Stimulated activated CD8-positive, alpha-beta memory T cell treated with anti-CD3 and anti-CD28 coated beads, Interleukin-15, amount 100 ng/mL, for 24 hours (primary cell): Measurements from ENCODE around the gene GZF1.

Experiments
- DNase-seq: peaks from one replicate; pipeline ENCODE4 v3.0.0-alpha.2; 2020; ENCODE audit warnings: low read depth

GZF1 gene

DNA sequence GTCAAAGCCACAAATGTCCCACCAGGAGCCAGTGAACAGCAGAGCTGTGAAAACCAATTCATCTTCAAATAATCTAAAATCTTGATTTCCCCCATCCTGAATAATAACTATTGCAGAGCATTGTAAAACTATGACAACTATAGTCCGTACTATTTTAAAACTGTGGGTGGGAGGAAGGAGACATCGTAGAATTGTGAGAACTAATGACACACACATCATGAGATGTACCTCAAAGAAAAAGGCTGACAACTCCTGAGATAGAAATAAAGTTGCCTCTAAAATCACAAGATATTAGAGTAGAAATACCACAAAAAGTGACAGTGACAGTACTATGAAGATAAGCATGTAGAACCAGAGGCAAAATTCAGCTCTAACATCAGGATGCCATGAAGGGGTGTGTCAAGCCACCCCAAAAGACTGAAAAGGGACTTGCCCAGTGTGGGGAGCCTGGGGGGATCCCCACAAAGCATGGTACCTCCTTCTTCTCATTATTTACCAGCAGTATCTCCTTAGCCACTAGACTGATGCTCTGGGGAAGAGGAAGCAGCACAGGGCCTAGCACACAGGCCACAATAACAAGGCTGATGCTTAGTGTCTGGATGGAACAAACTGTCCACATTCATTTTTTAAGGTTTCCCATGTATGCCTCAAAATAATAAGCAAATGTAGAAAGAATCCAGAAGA lies 45.9 kb downstream of the GZF1 start:
- no peak for DNase-seq

DNA sequence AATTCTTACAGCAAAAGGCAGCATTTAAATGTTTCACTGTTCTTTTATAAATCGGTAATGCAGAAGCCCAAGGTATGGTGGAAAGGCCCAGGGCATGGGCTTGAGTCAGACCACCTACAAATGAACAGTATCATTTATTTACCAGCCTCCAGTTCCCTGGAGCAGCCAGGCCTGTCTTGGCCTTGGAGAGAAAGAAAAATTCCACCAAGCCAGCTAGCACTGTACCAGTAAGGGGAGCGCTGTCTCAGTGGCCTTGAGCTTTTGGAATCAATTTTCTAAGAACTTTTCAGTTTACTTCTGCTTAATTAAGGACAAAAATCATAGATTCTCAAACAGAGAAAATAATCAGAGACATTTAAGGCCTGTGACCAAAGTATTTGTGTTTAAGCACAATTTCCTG lies 47.0 kb downstream of the GZF1 start:
- DNase-seq: no peak

DNA sequence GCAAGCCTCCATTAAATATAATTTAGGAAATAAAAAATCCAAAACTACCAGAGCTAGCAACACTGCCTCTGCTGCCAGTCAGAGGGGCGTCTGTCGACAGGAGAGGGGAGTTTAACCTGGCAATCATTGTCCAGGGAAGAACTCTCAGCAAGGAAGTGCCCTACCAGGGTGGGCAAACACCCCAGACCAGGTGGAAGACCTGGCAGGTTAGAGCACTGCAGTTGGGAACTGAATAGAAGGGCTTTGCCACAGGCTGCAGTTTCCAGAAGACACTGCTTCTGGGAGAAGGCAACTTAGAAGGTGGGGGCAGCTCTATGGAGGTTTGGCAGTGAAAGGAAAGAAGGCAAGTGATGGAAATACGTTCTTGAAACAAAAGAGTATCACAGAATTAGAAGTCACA lies 47.8 kb downstream of the GZF1 start:
- no peak for DNase-seq

DNA sequence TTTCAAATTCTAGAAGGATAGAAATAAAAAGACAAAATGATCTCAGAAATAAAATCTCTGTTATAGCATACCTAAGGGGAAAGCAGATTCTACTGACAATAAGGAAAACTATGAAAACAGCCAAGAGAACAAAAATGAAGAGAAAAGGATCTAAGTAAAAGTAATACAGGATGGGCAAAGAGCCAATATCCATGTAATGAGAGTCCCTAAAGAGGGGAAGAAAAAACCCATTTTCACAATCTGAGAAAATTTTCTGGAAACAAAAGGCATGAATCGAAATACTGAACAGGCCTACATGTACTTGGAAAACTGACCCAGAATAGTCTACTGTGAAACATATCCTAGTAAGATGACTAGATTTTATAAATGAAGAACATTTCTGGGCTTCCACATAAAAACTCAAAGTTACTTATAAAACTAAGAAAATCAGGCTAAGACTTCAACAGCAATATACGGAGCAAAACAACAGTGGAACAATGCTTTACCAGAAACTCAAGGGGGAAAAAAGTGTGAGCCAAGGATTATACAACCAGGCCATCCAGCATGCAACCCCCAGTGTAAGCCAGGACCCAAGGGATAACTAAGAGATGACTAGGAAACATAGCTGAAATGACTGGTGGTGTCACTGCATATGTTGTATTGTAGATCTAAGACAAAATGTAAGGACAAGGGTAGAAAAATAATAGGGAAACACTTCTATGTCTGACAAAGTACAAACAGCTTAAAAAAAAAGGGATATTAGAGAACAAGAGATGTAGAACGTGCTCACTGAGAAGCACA lies 49.1 kb downstream of the GZF1 start:
- DNase-seq: no peak

DNA sequence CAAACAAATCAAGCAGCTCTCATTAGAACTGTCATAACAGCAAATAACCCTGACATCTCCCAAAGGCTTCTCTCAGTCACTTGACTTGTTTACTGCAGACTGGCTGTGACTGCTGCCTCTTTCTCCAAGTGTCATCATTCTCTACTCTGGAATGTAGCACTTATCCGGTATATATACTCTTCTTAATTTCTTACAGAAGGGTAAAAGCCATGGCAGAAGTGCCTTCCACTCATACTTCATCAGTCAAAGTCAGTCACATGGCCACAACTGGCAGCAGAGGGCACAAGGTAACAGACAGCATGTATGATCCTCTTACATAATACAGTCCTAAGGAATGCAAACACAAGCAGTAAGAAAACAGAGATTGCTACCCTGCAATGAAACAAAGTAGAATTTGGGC lies 50.0 kb downstream of the GZF1 start:
- no peak for DNase-seq

DNA sequence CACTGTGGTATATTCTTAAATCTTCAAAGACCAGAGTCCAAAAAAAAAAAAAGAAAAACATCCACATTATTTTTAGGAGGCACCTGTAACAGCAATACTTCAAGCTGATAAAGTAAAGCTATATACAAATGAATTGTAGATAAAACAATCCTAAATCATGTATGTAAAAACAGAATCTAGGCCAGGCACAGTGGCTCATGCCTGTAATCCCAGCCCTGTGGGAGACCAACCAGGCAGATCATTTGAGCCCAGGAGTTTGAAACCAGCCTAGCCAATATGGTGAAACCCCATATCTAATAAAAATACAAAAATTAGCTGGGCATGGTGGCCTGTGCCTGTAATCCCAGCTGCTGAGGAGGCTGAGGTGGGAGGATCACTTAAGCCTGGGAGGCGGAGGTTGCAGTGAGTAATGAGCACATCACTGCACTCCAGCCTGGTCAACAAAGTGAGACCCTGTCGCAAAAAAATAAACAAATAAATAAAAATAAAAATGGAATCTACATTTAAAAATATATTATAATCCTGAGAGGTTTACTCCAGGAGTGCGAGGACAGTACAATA lies 52.0 kb downstream of the GZF1 start:
- DNase-seq: no peak

DNA sequence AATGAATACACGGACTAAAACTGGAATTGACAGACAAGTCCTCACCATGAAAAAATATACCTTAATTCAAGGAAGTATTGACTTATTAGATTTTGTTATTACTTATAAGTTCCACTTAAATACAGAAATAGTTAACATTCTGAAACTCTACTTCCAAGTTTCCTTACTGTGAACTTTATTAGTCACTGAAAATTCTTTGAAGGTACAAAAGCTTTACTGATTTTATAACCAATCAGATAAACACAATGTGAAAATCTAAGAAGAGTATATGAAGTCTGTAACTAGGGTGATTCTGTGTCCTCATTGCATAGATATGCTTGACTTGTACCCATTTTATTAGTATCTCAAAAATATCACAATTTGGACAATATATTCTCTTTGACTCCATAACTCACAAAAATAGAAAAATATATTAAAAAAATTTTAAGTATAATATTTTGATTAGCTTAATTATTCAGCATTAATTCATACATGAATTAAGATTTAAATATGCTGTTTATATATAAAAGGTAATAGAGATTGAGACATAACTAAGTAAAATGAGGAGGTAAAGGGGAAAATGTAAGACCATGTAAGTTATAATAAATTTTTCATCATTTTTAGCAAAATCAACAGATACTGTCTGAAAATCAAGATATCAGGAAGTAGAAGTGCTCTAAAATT lies 52.7 kb downstream of the GZF1 start:
- no peak for DNase-seq

DNA sequence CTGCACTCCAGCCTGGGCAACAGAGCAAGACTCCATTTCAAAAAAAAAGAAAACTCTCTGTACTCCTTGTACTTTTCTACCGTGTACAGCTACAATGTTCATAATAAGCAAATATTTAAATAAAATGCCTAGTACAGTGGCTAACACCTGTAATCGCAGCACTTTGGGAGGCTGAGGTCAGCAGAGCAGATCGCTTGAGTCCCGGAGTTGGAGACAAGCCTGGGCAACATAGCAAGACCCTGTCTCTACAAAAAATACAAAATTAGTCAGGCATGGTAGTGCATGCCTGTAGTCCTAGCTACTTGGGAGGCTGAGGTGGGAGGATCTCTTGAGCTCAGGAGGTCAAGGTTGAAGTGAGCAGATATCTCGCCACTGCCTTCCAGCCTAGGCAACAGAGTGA lies 53.6 kb downstream of the GZF1 start:
- DNase-seq: no peak

DNA sequence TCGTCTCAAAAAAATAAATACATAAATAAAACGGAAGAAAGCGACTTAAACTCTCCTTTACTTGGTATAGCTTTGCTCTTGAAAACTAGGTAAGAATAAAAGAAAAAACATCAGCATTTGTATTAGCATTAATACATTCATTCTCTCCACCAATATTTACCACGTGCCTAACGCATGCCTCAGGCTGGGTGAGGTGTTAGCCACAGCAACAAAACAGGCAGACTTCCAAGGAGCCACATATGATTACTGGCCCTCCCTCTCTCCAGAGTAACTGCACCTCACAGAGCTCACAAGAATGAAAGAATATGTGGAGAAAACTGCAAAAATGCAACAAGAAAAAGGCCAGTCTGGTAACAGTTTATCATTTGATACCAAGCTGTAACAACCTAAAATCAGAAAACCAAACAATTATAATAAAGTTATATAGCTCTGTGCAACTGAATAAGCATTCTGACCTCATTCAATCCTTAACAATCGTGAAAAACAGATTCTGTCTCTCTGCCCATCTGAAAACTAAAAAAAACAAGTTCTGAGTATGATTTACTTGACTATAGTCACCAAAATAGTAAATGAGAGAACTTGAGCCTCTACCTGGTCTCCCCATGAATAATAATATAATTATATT lies 54.1 kb downstream of the GZF1 start:
- DNase-seq: no peak

DNA sequence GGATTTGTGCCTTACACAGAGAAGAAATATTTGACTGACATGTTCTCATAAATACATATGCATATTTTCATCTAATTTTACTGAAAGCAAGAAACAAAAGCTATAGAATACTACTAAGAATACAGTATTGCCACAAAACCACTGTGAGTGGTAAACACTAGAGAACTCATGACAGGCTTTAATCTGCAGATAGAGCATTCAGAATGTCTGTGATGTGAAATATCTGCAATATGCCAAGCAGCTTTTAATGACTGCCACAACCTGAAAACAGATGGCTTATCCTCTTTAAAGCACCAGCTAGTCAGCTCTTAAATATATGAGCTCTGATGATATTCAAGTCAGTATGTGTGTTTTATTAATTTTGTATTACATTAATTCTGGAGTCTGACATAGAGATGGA lies 55.9 kb downstream of the GZF1 start:
- DNase-seq: no peak

DNA sequence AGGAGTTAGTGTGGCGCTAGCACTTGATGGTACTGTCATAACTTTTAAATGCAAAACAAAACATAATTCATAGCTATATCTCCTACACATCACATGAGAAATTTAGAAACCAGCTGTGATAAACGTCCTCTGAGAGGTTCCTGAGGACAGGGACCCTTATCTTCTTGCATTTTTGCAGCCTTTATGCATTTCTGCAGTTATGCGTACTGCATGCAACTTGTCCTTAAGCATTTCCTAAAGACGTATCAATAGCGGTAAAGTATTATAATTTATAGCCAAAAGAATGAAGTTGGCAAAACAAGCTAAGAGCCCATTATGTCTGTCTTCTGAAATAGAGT lies 57.6 kb downstream of the GZF1 start:
- DNase-seq: no peak

DNA sequence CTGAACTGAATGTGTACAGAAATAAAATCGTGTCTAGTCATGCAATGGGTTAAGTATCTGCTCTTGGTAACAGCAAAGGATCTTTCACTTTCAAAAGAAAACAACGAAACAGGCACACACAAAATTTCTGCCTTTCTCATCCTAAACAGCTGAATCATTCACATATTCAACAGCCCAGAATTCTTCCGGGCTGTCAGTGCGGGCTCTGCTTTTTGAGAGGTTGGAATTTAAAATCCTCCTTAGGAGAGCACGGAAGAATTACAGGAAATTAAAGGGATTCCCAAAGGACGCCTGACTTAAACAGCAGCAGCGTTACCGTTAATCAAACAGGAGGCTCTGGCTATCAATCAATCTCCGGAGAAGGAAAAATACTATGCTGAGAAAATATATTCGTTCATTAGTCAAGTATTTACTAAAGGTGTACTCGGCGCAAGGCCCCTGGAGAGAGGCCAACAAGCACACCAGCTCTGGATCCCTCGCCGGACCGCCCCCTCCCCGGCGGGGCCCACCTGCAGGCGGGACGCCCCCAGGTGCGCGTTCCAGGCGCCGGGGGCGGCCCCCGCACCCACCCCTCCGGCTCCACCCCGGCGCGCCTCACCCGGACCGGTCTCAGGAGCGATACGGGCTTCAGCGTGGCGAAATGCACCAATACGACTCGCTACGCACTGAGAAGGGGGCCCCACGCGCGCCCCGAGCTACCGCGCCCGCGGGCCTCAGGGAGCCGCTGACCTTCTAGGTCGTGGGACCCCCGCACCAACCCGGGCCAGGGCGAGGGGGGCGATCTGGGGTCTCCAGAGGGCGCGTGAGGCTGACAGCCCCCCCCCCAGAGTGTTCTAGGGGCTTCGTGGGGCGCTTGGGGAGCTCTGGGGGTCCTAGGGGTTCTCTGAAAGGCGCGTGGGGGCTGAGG lies 58.3 kb downstream of the GZF1 start:
- peak; percentile 10 for DNase-seq

DNA sequence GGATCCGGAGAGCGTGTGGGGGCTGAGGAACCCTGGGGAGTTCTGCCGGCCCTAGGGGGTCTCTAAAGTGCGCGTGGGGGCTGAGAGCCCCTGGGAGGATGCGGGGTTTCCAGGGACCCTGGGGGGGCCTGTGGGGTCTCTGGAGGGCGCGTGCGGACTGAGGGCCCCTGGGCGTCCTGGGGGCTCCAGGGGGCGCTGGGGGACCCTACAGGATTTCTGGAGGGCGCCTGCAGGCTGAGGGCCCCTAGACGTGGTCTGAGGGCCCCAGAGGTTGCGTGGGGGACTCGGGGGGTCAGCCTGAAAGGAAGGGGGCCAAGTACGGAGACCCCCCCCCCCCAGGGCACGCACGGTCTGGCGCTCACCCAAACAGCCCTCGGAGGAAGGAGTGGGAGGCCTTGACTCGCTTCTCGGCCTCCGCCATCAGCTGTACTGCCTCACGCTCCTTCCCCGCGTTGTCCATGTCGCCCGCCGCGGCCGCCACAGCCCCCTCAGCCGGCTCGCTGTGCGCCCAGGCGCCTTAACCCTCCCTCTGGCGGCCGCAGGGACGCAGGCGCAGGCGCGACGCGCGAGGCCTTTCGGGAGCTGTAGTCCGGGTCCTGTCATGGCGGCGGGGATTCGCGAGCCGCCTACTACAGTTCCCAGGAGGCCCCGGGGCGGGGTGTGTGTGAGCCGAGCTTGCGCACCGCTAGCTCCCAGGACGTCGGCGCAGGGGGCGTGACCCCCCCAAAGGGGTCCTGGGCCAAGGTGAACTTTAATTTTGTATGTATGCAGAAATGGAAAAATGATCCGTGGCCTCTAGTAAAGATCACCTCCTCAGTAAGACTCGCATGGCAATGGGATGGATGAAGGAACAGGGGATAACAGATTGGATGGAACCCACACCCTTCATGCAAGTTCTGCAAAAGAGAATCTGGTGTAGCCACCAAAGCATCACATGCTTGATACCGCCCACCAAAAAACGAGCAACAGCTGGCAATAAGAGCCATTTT lies 59.3 kb downstream of the GZF1 start, which contains the start of gene NAPB:
Gene NAPB (minus strand): TSS at position 546 of the 989 bp plus-strand sequence. CDS start 86 bp downstream, at position 460.
- DNase-seq: peak; percentile 84
